ENCODE measurements around the gene IZUMO2. TPM values are rescaled to one million over a fixed set of nuclear protein-coding genes. Genes with fewer than 3 reads are reported as not detected.

IZUMO2 gene
- total RNA-seq (2021; ENCODE audit: unreplicated experiment) (not detected), Bru-seq, nascent RNA (not detected), BruChase-seq, experiment 1, labeled RNA remaining after a 2-hour chase (not detected), BruChase-seq, experiment 2, labeled RNA remaining after a 6-hour chase (not detected)
- not detected for polyA plus RNA-seq (2012; ENCODE audit: insufficient read length)
- long read RNA-seq, result 0 reads

DNA sequence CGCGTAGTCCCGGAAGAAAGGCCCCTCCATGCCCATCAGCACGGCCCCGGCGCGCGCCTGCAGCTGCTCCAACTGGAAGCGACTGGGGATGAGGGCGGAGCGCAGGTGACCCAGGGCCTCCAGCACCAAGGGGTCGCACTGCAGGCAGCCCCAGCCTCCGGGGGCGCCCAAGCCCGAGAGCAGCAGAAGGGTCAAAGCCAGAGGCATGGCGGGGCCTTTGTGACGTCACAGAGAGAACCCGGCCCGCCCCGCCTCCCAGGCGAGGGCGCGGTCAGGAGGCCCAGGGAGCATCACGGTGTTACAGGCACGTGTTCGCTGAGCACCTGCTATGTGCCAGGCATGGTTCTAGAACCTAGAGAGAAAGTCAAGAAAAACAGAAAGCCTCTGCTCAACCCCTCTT is at the start of gene IZUMO2:
IZUMO2 (minus strand) TSS at position 294 of the 400 bp plus-strand sequence; CDS start at position 207, 87 bp downstream.
- no peaks in the 10 kb centered on the region for H3K4me1 ChIP-seq (ENCODE audit: control insufficient read depth, insufficient read depth, low read length)
- DNase-seq (ENCODE audit: low read depth, low spot score), result no peak
- no peaks in the 10 kb centered on the region for H3K27me3 ChIP-seq (ENCODE audit: control insufficient read depth, insufficient read depth, low read length)
- intact Hi-C loops (cut with micrococcal nuclease; ENCODE audit: unreplicated experiment) (no loop called here), in situ Hi-C loops (cut with HindIII; ENCODE audit: low pct_unique_long_range_greater_than_20kb, low sequenced_read_pairs) (no loop called here)
- no peak for ATAC-seq
- BruUV-seq (replicated peaks), result no TSS peak
- H3K9me3 ChIP-seq (ENCODE audit: control insufficient read depth, insufficient read depth, low read depth, low read length), result no peaks in the 10 kb centered on the region
- POLR2A ChIA-PET, result no interaction called here
- CTCF ChIA-PET, result no interaction called here
- no peak within 1 kb of the TSS for H3K27ac ChIP-seq (ENCODE audit: low read length)
- H3K4me3 ChIP-seq (ENCODE audit: low read depth in 2 of 2, low read length in 2 of 2), result no peak within 1 kb of the TSS
- H3K36me3 ChIP-seq (ENCODE audit: control insufficient read depth, insufficient read depth, low read length), result no peaks in the 10 kb centered on the region
- TF ChIP-seq POLR2AphosphoS5 (IDR thresholded peaks at IDR 0.05; ENCODE audit: low read depth, low read length), result no peak
- TF ChIP-seq TCF7L2 (IDR thresholded peaks at IDR 0.05; ENCODE audit: low read depth, low read length), result no peak
- no peak for TF ChIP-seq CTCF (IDR thresholded peaks at IDR 0.05)
- TF ChIP-seq SIN3A (IDR thresholded peaks at IDR 0.05; ENCODE audit: borderline replicate concordance, insufficient read depth, low read depth, low read length), result no peak
- TF ChIP-seq, protein P1, sequence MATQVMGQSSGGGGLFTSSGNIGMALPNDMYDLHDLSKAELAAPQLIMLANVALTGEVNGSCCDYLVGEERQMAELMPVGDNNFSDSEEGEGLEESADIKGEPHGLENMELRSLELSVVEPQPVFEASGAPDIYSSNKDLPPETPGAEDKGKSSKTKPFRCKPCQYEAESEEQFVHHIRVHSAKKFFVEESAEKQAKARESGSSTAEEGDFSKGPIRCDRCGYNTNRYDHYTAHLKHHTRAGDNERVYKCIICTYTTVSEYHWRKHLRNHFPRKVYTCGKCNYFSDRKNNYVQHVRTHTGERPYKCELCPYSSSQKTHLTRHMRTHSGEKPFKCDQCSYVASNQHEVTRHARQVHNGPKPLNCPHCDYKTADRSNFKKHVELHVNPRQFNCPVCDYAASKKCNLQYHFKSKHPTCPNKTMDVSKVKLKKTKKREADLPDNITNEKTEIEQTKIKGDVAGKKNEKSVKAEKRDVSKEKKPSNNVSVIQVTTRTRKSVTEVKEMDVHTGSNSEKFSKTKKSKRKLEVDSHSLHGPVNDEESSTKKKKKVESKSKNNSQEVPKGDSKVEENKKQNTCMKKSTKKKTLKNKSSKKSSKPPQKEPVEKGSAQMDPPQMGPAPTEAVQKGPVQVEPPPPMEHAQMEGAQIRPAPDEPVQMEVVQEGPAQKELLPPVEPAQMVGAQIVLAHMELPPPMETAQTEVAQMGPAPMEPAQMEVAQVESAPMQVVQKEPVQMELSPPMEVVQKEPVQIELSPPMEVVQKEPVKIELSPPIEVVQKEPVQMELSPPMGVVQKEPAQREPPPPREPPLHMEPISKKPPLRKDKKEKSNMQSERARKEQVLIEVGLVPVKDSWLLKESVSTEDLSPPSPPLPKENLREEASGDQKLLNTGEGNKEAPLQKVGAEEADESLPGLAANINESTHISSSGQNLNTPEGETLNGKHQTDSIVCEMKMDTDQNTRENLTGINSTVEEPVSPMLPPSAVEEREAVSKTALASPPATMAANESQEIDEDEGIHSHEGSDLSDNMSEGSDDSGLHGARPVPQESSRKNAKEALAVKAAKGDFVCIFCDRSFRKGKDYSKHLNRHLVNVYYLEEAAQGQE (IDR thresholded peaks at IDR 0.05; ENCODE audit: insufficient read depth in 1 of 2, low read depth in 2 of 2, low read length in 1 of 2), result no peak

GRCh38 chr19:50210425-50210824 is 47.3 kb upstream of the IZUMO2 start:
- no peak for ATAC-seq
- CTCF ChIA-PET, result no interaction called here
- POLR2A ChIA-PET, result no interaction called here

More at GRCh38 chr19:50210425-50210824, 47.3 kb upstream of the IZUMO2 start:
- in situ Hi-C loops (cut with HindIII; ENCODE audit: low pct_unique_long_range_greater_than_20kb, low sequenced_read_pairs), result no loop called here
- TF ChIP-seq TCF7L2 (IDR thresholded peaks at IDR 0.05; ENCODE audit: low read depth, low read length) (no peak), CTCF (IDR thresholded peaks at IDR 0.05) (no peak), POLR2AphosphoS5 (IDR thresholded peaks at IDR 0.05; ENCODE audit: low read depth, low read length) (no peak), SIN3A (IDR thresholded peaks at IDR 0.05; ENCODE audit: borderline replicate concordance, insufficient read depth, low read depth, low read length) (no peak)
- TF ChIP-seq, protein P1 (IDR thresholded peaks at IDR 0.05; ENCODE audit: insufficient read depth in 1 of 2, low read depth in 2 of 2, low read length in 1 of 2), result no peak
- Histone ChIP-seq H3K4me3 (ENCODE audit: low read depth in 2 of 2, low read length in 2 of 2) (no peak overlapping the region), H3K9me3 (ENCODE audit: control insufficient read depth, insufficient read depth, low read depth, low read length) (no peaks in the 10 kb centered on the region), H3K27ac (ENCODE audit: low read length) (no peak overlapping the region), H3K27me3 (ENCODE audit: control insufficient read depth, insufficient read depth, low read length) (no peaks in the 10 kb centered on the region), H3K4me1 (ENCODE audit: control insufficient read depth, insufficient read depth, low read length) (no peaks in the 10 kb centered on the region), H3K36me3 (ENCODE audit: control insufficient read depth, insufficient read depth, low read length) (no peaks in the 10 kb centered on the region)
- intact Hi-C loops (cut with micrococcal nuclease; ENCODE audit: unreplicated experiment), result no loop called here
- DNase-seq (ENCODE audit: low read depth, low spot score), result no peak
- no TSS peak for BruUV-seq (replicated peaks)

All from Panc1 (cell line).